ENCODE data around the gene INAFM2.

Gene INAFM2

GRCh38 chr15:40365624-40366456 is 42.3 kb downstream of the INAFM2 start:
- DNase-seq: no peak

GRCh38 chr15:40366457-40367370 is 43.2 kb downstream of the INAFM2 start:
- DNase-seq: no peak

GRCh38 chr15:40367371-40367685 is 43.8 kb downstream of the INAFM2 start:
- DNase-seq: no peak

DNA sequence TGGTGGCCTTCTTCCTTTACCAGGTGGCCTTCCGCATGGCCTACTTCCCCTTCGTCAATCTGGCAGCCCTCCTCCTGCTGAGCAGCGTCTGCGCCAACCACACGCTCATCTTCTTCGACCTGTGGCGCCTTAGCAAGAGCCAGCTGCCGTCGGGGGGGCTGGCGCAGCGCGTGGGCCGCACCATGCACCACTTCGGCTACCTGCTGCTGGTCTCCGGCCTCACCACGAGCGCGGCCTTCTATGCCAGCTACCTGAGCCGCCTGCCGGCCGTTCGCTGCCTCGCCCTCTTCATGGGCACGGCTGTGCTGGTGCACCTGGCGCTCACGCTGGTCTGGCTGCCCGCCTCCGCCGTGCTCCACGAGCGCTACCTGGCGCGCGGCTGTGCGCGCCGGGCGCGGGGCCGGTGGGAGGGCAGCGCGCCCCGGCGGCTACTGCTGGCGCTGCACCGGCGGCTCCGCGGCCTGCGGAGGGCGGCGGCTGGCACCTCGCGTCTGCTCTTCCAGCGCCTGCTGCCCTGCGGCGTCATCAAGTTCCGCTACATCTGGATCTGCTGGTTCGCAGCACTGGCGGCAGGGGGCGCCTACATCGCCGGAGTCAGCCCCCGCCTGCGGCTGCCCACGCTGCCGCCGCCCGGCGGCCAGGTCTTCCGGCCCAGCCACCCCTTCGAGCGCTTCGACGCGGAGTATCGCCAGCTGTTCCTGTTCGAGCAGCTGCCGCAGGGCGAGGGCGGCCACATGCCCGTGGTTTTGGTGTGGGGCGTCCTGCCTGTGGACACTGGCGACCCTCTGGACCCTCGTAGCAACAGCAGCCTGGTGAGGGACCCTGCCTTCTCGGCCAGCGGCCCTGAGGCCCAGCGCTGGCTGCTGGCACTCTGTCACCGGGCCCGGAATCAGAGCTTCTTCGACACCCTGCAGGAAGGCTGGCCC is 44.5 kb downstream of the INAFM2 start:
- DNase-seq: peak; percentile 81

- no peak for DNase-seq
Observed at GRCh38 chr15:40368719-40369473, 45.4 kb downstream of the INAFM2 start.

DNA sequence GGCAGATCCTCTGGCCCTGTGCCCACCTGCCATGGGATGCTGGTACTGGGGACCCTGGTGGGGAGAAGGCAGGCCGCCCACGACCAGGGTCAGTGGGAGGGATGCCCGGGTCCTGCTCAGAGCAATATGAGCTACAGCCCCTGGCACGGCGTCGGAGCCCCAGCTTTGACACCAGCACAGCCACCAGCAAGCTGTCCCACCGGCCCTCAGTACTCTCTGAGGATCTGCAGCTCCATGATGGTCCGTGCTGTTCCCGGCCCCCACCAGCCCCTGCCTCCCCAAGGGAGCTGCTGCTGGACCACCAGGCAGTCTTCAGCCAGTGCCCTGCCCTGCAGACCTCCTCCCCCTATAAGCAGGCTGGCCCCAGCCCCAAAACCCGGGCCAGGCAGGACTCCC is 46.0 kb downstream of the INAFM2 start:
- DNase-seq: no peak

GRCh38 chr15:40369971-40370370 is 46.5 kb downstream of the INAFM2 start:
- no peak for DNase-seq

DNA sequence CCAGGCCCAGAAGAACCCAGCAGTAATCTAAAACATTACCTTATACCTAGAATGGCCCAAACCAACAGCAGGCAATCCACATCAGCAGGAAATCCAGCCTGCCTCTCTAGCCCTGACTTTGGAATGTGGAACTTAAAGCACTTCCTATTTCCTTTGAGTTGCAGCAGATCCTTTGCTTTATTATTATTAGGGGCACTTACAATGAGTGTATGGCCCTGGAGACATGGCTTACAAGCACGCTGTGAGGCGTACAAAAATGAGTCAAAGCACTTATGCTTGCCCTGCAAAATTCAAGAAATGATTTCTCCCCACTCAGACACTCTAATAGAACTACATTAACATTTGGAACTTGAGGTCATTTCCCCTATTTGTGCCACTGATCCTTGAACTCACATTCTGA is 49.5 kb downstream of the INAFM2 start:
- DNase-seq: no peak
